ENCODE measurements around the gene CTR9. TPM values are rescaled to one million over a fixed set of nuclear protein-coding genes. Genes with fewer than 3 reads are reported as not detected.

CTR9 gene
- total and polyA plus RNA-seq, 2 of the 8 experiments (the other 6 are each of a cell fraction or from before 2014, with no cell fraction given), result 6.1 to 37.7 TPM

DNA sequence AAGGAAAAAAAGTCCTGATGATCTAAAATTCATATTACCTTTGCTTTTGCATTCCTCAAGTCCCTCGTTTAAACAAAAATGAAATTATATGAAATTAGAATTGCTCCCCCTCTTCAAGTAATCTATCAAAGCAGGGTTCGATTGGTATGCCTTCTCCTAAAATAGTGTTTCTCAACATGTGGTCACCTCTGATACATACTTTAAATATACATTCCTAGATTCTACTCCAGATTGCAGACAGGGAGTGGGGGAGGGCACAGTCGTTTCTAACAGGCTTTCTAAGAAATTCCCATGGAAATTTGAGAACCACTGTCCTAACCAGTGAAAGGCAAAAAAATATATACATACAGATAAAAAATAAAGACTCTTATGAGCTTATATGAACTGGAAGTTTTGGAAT, 34.9 kb upstream of the CTR9 start:
- no peaks in the 10 kb centered on the region for H3K9me3 ChIP-seq (ENCODE audit: insufficient read depth in 2 of 2, low read depth in 1 of 2, low read length in 1 of 2)
- no peak for DNase-seq (ENCODE audit: low read depth in 1 of 2, low spot score in 2 of 2)
- no peaks in the 10 kb centered on the region for H4K20me1 ChIP-seq (replicated peaks in 1 of 2; ENCODE audit: control insufficient read depth in 1 of 2, insufficient read depth in 2 of 2, low read length in 2 of 2)
- H3K79me1 ChIP-seq (ENCODE audit: low read depth, low read length), result no peaks in the 10 kb centered on the region
- H2BK20ac ChIP-seq (ENCODE audit: low read length), result no peak overlapping the region
- H2BK120ac ChIP-seq (replicated peaks; ENCODE audit: low read depth, low read length), result no peak overlapping the region
- H4K91ac ChIP-seq (replicated peaks; ENCODE audit: insufficient read length, low read length), result no peak overlapping the region
- ChIA-PET POLR2A (ENCODE audit: partially characterized antibody) (interaction anchor here (0.9 kb wide), 1 partner anchor 20 kb away, joined by 3 read pairs; no protein-coding TSS in a partner anchor), CTCF (ENCODE audit: partially characterized antibody) (interaction anchor here (1.6 to 3.4 kb wide), 3 partner anchors 12 to 91 kb away, joined by 6 to 13 read pairs (median 11); no protein-coding TSS in a partner anchor)
- no peaks in the 10 kb centered on the region for H3K36me3 ChIP-seq (ENCODE audit: control insufficient read depth in 2 of 4, insufficient read depth in 4 of 4, low read length in 3 of 4)
- no peak overlapping the region for H3K4me2 ChIP-seq (ENCODE audit: insufficient read depth in 1 of 2, low read depth in 2 of 2, low read length in 2 of 2)
- H2AFZ ChIP-seq (ENCODE audit: low read length), result no peak overlapping the region
- no peak overlapping the region for H3K4me3 ChIP-seq (ENCODE audit: extremely low read depth in 1 of 4, insufficient read depth in 2 of 4, low read depth in 3 of 4, low read length in 4 of 4)
- no peak overlapping the region for H2AK5ac ChIP-seq (ENCODE audit: low read depth, low read length)
- no peak overlapping the region for H3K9ac ChIP-seq (replicated peaks in 1 of 4; ENCODE audit: extremely low read depth in 1 of 4, low read depth in 3 of 4, low read length in 3 of 4)
- no peak overlapping the region for H3K56ac ChIP-seq (replicated peaks; ENCODE audit: insufficient read length, low read depth, low read length)
- no peak for FAIRE-seq
- no peaks in the 10 kb centered on the region for H3K79me2 ChIP-seq (ENCODE audit: control insufficient read depth in 1 of 2, insufficient read depth in 2 of 2, low read length in 2 of 2)
- no peak overlapping the region for H3K23ac ChIP-seq (ENCODE audit: insufficient read length)
- H2BK5ac ChIP-seq (ENCODE audit: low read depth, low read length), result no peak overlapping the region
- H3K27me3 ChIP-seq (replicated peaks in 1 of 4; ENCODE audit: control insufficient read depth in 3 of 4, extremely low read depth in 1 of 4, insufficient read depth in 3 of 4, low read length in 3 of 4), result no peaks in the 10 kb centered on the region
- no peak overlapping the region for H4K8ac ChIP-seq (ENCODE audit: extremely low read depth, insufficient read depth, low read length)
- no peak overlapping the region for H3K14ac ChIP-seq (ENCODE audit: insufficient read length)
- no peak overlapping the region for H4K5ac ChIP-seq (ENCODE audit: insufficient read length, low read depth, low read length)
- H3K4ac ChIP-seq (replicated peaks; ENCODE audit: insufficient read length, low read depth, low read length), result no peak overlapping the region
- H3K18ac ChIP-seq (ENCODE audit: extremely low read depth, low read length), result no peak overlapping the region
- H3K4me1 ChIP-seq (replicated peaks in 1 of 4; ENCODE audit: control insufficient read depth in 3 of 4, insufficient read depth in 4 of 4, low read length in 3 of 4), result no peaks in the 10 kb centered on the region
- H3K27ac ChIP-seq (ENCODE audit: low read depth, low read length), result no peak overlapping the region
- no peak overlapping the region for H2BK12ac ChIP-seq (ENCODE audit: low read depth, low read length)
- WGBS, 2 experiments (ENCODE audit: extremely low coverage in 1 of 2, insufficient coverage in 1 of 2, insufficient read length in 1 of 2, insufficient replicate concordance in 2 of 2, low coverage in 1 of 2, low lambda C conversion rate in 2 of 2, missing lambda C conversion rate in 1 of 2), result 78% methylated on average over 3 of the region's 3 CpGs; no CpG with 5 or more reads in 1 of the 2 experiments
- TF ChIP-seq SAP30 (IDR thresholded peaks at IDR 0.05; ENCODE audit: insufficient read depth, insufficient replicate concordance, low read length) (no peak), TEAD4 (IDR thresholded peaks at IDR 0.05; ENCODE audit: low read depth, low read length) (no peak), SP2 (IDR thresholded peaks at IDR 0.05; ENCODE audit: low read length) (no peak), BRCA1 (IDR thresholded peaks at IDR 0.05; ENCODE audit: low read depth, low read length) (no peak), KDM4A (IDR thresholded peaks at IDR 0.05; ENCODE audit: low read depth, low read length, severe bottlenecking) (no peak), SRF (IDR thresholded peaks at IDR 0.05; ENCODE audit: low read depth, low read length) (no peak)
- TF ChIP-seq, protein P1, sequence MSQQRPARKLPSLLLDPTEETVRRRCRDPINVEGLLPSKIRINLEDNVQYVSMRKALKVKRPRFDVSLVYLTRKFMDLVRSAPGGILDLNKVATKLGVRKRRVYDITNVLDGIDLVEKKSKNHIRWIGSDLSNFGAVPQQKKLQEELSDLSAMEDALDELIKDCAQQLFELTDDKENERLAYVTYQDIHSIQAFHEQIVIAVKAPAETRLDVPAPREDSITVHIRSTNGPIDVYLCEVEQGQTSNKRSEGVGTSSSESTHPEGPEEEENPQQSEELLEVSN (IDR thresholded peaks at IDR 0.05), result no peak
- TF ChIP-seq, protein P2, sequence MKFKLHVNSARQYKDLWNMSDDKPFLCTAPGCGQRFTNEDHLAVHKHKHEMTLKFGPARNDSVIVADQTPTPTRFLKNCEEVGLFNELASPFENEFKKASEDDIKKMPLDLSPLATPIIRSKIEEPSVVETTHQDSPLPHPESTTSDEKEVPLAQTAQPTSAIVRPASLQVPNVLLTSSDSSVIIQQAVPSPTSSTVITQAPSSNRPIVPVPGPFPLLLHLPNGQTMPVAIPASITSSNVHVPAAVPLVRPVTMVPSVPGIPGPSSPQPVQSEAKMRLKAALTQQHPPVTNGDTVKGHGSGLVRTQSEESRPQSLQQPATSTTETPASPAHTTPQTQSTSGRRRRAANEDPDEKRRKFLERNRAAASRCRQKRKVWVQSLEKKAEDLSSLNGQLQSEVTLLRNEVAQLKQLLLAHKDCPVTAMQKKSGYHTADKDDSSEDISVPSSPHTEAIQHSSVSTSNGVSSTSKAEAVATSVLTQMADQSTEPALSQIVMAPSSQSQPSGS (IDR thresholded peaks at IDR 0.05; ENCODE audit: low read length), result no peak
- TF ChIP-seq, protein P3, sequence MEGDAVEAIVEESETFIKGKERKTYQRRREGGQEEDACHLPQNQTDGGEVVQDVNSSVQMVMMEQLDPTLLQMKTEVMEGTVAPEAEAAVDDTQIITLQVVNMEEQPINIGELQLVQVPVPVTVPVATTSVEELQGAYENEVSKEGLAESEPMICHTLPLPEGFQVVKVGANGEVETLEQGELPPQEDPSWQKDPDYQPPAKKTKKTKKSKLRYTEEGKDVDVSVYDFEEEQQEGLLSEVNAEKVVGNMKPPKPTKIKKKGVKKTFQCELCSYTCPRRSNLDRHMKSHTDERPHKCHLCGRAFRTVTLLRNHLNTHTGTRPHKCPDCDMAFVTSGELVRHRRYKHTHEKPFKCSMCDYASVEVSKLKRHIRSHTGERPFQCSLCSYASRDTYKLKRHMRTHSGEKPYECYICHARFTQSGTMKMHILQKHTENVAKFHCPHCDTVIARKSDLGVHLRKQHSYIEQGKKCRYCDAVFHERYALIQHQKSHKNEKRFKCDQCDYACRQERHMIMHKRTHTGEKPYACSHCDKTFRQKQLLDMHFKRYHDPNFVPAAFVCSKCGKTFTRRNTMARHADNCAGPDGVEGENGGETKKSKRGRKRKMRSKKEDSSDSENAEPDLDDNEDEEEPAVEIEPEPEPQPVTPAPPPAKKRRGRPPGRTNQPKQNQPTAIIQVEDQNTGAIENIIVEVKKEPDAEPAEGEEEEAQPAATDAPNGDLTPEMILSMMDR (IDR thresholded peaks at IDR 0.05; ENCODE audit: control extremely low read depth in 1 of 3, insufficient read depth in 1 of 3, low read depth in 1 of 3, low read length in 3 of 3), result no peak
- no peak overlapping the region for H2BK15ac ChIP-seq (ENCODE audit: low read length)
- no peaks in the 10 kb centered on the region for H3K23me2 ChIP-seq (ENCODE audit: low read depth, low read length)

Data from H1 (cell line).